ENCODE data around the gene MAPRE3.

- no peak for TF ChIP-seq POLR2A (IDR thresholded peaks at IDR 0.05)
- TF ChIP-seq, protein P1, sequence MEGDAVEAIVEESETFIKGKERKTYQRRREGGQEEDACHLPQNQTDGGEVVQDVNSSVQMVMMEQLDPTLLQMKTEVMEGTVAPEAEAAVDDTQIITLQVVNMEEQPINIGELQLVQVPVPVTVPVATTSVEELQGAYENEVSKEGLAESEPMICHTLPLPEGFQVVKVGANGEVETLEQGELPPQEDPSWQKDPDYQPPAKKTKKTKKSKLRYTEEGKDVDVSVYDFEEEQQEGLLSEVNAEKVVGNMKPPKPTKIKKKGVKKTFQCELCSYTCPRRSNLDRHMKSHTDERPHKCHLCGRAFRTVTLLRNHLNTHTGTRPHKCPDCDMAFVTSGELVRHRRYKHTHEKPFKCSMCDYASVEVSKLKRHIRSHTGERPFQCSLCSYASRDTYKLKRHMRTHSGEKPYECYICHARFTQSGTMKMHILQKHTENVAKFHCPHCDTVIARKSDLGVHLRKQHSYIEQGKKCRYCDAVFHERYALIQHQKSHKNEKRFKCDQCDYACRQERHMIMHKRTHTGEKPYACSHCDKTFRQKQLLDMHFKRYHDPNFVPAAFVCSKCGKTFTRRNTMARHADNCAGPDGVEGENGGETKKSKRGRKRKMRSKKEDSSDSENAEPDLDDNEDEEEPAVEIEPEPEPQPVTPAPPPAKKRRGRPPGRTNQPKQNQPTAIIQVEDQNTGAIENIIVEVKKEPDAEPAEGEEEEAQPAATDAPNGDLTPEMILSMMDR (IDR thresholded peaks at IDR 0.05), result no peak
Measured at GRCh38 chr2:26951236-26951635, 19.2 kb upstream of the MAPRE3 start.
